ENCODE data around the gene CIDEB.

GRCh38 chr14:24278424-24278823, 29.4 kb downstream of the CIDEB start:
- TF ChIP-seq REST (IDR thresholded peaks at IDR 0.05; ENCODE audit: insufficient read depth in 1 of 2, low read depth in 2 of 2, low read length in 2 of 2) = no peak
- TF ChIP-seq TAF1 (IDR thresholded peaks at IDR 0.05; ENCODE audit: borderline replicate concordance, insufficient read depth, low read length) = no peak
- TF ChIP-seq FOXP2 (optimal IDR thresholded peaks at IDR 0.05; ENCODE audit: borderline replicate concordance, extremely low read depth, extremely low read length, insufficient read depth) = no peak
- TF ChIP-seq POLR2AphosphoS5 (IDR thresholded peaks at IDR 0.05; ENCODE audit: low read depth, low read length) = no peak
- TF ChIP-seq SIN3A (IDR thresholded peaks at IDR 0.05; ENCODE audit: borderline replicate concordance, insufficient read depth, low read length) = no peak

Data from PFSK-1 (cell line).